Measurements from ENCODE around the gene AGAP2. TPM values are rescaled to one million over a fixed set of nuclear protein-coding genes. Genes with fewer than 3 reads are reported as not detected.
"Not testable (repeated sequence)": the region's sequence is repeated elsewhere in the genome, so short reads cannot be mapped to it uniquely, and the experiment has no call there.

The AGAP2 gene
- polyA plus RNA-seq, 1 donor (not counting 4 experiments of a cell fraction or from before 2014, with no cell fraction given) = 0.13 TPM

GRCh38 chr12:57715786-57716185 is 22.8 kb downstream of the AGAP2 start:
- no peaks in the 10 kb centered on the region for H3K4me1 ChIP-seq (ENCODE audit: control insufficient read depth, extremely low read depth, insufficient read depth, low read length)
- H3K4me2 ChIP-seq (ENCODE audit: control insufficient read depth, extremely low read depth, insufficient read depth, low read depth, low read length) = no peak overlapping the region
- no peak for TF ChIP-seq CTCF (optimal IDR thresholded peaks at IDR 0.05 in 1 of 3, IDR thresholded peaks at IDR 0.05 in 1 of 3, conservative IDR thresholded peaks at IDR 0.05 in 1 of 3; ENCODE audit: extremely low read depth in 1 of 3, insufficient read depth in 2 of 3, low read length in 3 of 3)
- no peak for TF ChIP-seq EZH2 (IDR thresholded peaks at IDR 0.05; ENCODE audit: low read length)
- dilution Hi-C loops (cut with MboI; ENCODE audit: extremely low pct_ligation_motif_present, low sequenced_read_pairs) = no loop called here
- no peaks in the 10 kb centered on the region for H3K27me3 ChIP-seq (ENCODE audit: control insufficient read depth, extremely low read depth, insufficient read depth, low read length)
- FAIRE-seq (no peak), DNase-seq (ENCODE audit: low read depth, low spot score) (no peak)
- H3K36me3 ChIP-seq (ENCODE audit: control insufficient read depth in 2 of 2, extremely low read depth in 1 of 2, insufficient read depth in 2 of 2, low read length in 2 of 2) = peaks cover 9 to 14% of the 10 kb centered on the region in 2 experiments
- H3K9me1 ChIP-seq (ENCODE audit: control insufficient read depth, extremely low read depth, insufficient read depth, low read length) = no peaks in the 10 kb centered on the region
- no peak overlapping the region for H3K4me3 ChIP-seq (ENCODE audit: control insufficient read depth in 2 of 3, extremely low read depth in 1 of 3, insufficient read depth in 2 of 3, low read depth in 1 of 3, low read length in 3 of 3)
- no peaks in the 10 kb centered on the region for H3K9me3 ChIP-seq (ENCODE audit: control insufficient read depth, low read depth, low read length)
- no peaks in the 10 kb centered on the region for H4K20me1 ChIP-seq (ENCODE audit: control insufficient read depth, extremely low read depth, insufficient read depth, low read length)
- H3K9ac ChIP-seq (ENCODE audit: control insufficient read depth, extremely low read depth, insufficient read depth, low read length) = no peak overlapping the region
- H3K79me2 ChIP-seq (ENCODE audit: control insufficient read depth, insufficient read depth, low read length) = no peaks in the 10 kb centered on the region
- no peak overlapping the region for H2AFZ ChIP-seq (ENCODE audit: control insufficient read depth, low read length)
- H3K27ac ChIP-seq (ENCODE audit: control insufficient read depth, insufficient read depth, low read length) = no peak overlapping the region

GRCh38 chr12:57715036-57715748 is 23.4 kb downstream of the AGAP2 start:
- H3K27ac ChIP-seq (ENCODE audit: control insufficient read depth, insufficient read depth, low read length); H3K4me1 ChIP-seq (ENCODE audit: control insufficient read depth, extremely low read depth, insufficient read depth, low read length); H3K4me2 ChIP-seq (ENCODE audit: control insufficient read depth, extremely low read depth, insufficient read depth, low read depth, low read length); H3K4me3 ChIP-seq (ENCODE audit: control insufficient read depth in 2 of 3, extremely low read depth in 1 of 3, insufficient read depth in 2 of 3, low read depth in 1 of 3, low read length in 3 of 3); H3K79me2 ChIP-seq (ENCODE audit: control insufficient read depth, insufficient read depth, low read length); FAIRE-seq; DNase-seq (ENCODE audit: low read depth, low spot score); H3K9me1 ChIP-seq (ENCODE audit: control insufficient read depth, extremely low read depth, insufficient read depth, low read length); H4K20me1 ChIP-seq (ENCODE audit: control insufficient read depth, extremely low read depth, insufficient read depth, low read length); dilution Hi-C loops (cut with MboI; ENCODE audit: extremely low pct_ligation_motif_present, low sequenced_read_pairs); H2AFZ ChIP-seq (ENCODE audit: control insufficient read depth, low read length); H3K9ac ChIP-seq (ENCODE audit: control insufficient read depth, extremely low read depth, insufficient read depth, low read length); H3K9me3 ChIP-seq (ENCODE audit: control insufficient read depth, low read depth, low read length); H3K27me3 ChIP-seq (ENCODE audit: control insufficient read depth, extremely low read depth, insufficient read depth, low read length): not testable (repeated sequence)
- H3K36me3 ChIP-seq (ENCODE audit: control insufficient read depth in 2 of 2, extremely low read depth in 1 of 2, insufficient read depth in 2 of 2, low read length in 2 of 2) = peaks cover 5 to 14% of the 10 kb centered on the region in 2 experiments

- Histone ChIP-seq H3K9ac (ENCODE audit: control insufficient read depth, extremely low read depth, insufficient read depth, low read length) (no peak overlapping the region), H3K27me3 (ENCODE audit: control insufficient read depth, extremely low read depth, insufficient read depth, low read length) (no peaks in the 10 kb centered on the region), H2AFZ (ENCODE audit: control insufficient read depth, low read length) (no peak overlapping the region), H3K4me3 (ENCODE audit: control insufficient read depth in 2 of 3, extremely low read depth in 1 of 3, insufficient read depth in 2 of 3, low read depth in 1 of 3, low read length in 3 of 3) (no peak overlapping the region), H3K79me2 (ENCODE audit: control insufficient read depth, insufficient read depth, low read length) (no peaks in the 10 kb centered on the region), H3K27ac (ENCODE audit: control insufficient read depth, insufficient read depth, low read length) (no peak overlapping the region), H3K4me1 (ENCODE audit: control insufficient read depth, extremely low read depth, insufficient read depth, low read length) (no peaks in the 10 kb centered on the region), H3K9me1 (ENCODE audit: control insufficient read depth, extremely low read depth, insufficient read depth, low read length) (no peaks in the 10 kb centered on the region), H3K9me3 (ENCODE audit: control insufficient read depth, low read depth, low read length) (no peaks in the 10 kb centered on the region), H3K4me2 (ENCODE audit: control insufficient read depth, extremely low read depth, insufficient read depth, low read depth, low read length) (no peak overlapping the region), H3K36me3 (ENCODE audit: control insufficient read depth in 2 of 2, extremely low read depth in 1 of 2, insufficient read depth in 2 of 2, low read length in 2 of 2) (peaks cover 5 to 7% of the 10 kb centered on the region in 2 experiments), H4K20me1 (ENCODE audit: control insufficient read depth, extremely low read depth, insufficient read depth, low read length) (no peaks in the 10 kb centered on the region)
- TF ChIP-seq EZH2 (IDR thresholded peaks at IDR 0.05; ENCODE audit: low read length) (no peak), CTCF (optimal IDR thresholded peaks at IDR 0.05 in 1 of 3, IDR thresholded peaks at IDR 0.05 in 1 of 3, conservative IDR thresholded peaks at IDR 0.05 in 1 of 3; ENCODE audit: extremely low read depth in 1 of 3, insufficient read depth in 2 of 3, low read length in 3 of 3) (no peak)
- no peak for FAIRE-seq
- dilution Hi-C loops (cut with MboI; ENCODE audit: extremely low pct_ligation_motif_present, low sequenced_read_pairs) = no loop called here
- DNase-seq (ENCODE audit: low read depth, low spot score) = no peak
Measured at GRCh38 chr12:57713209-57713608, 25.3 kb downstream of the AGAP2 start.
